GM21360 (cell line): ENCODE results near the gene SND1.

Source experiments
- ATAC-seq: cut with Tn5 transposase; IDR thresholded peaks from one replicate; pipeline ENCODE4 v1.9.1; 2021; ENCODE audit warnings: mild to moderate bottlenecking, moderate library complexity; ENCODE audit not compliant: unreplicated experiment

Gene SND1

DNA sequence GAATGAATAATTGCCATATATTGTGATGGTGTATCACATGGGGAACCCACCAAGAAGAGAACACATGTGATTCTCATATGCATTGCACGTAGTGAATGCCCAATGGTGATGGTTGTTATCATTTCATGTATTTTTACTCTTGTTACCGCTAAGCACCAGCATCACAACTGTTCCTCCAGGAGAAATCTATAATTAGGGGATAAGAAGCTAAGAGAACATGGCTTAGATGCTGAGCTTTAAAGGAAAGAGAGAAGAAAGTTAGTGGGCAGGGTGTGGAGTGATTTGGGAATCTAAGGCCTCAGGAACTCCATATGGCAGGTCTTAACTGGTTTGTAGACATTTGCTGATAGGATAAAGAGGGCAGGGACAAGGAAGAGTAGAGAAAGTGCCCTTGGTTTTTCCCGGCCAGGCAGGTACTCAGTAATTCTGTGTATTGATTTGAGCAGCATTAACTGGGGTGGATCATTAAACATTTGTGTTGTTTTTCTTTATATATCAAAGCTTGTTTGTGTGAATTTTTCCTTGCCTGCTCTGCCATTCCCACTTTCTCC, 233.3 kb downstream of the SND1 start:
- no peak for ATAC-seq

DNA sequence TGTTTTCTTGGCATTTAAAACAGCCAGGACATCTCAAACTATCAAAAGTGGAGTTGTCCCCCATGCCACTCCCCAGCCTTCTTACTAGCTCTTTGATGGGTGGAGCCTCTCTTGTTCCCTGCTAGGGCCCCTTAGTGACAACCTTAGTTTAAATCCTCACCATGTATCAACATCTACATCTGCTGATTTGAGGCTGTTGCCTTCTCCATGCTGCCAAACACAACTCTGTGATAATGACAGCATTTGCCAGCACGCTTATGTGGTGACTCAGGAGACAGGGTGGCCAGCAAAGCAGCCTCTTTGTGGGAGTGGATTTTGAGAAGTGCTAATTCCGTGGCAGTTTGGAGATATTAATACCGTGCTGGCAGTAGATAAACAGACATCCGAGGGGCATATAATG, 233.8 kb downstream of the SND1 start:
- no peak for ATAC-seq

DNA sequence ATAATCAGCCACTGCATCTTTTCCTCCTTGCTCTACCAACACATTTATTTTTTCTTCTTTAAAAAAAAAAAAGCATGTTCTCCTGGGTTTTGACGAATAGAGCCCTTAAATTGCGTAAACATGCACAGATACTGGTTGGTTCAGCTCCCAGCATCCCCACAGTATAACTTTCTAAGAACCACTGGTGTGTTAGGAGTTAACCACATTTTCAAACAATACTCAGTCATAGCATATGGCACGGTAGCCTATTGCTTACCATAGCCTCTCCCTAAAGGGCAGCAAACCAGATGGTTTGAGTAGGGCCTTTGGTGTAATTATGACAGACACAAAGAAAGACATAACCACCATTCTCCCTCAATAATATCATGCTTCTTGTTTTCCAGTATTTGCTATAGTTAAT, 234.3 kb downstream of the SND1 start:
- ATAC-seq = no peak

DNA sequence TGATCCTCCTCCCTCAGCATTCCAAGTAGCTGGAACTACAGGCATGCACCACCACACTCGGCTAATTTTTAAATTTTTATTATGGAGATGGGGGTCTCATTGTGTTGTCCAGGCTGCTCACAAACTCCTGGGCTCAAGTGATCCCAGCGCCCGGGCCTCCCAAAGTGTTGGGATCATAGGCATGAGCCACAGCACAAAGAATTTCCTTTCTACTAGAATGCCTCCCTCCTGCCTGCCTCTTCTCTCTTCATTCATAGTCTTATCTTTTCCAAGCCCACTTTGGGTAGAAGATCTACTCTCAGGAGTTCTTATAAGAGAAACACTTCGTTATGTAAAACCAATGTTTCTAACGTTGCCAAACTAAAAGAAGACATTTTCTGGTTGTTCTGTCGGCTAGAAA, 235.1 kb downstream of the SND1 start:
- ATAC-seq = no peak

DNA sequence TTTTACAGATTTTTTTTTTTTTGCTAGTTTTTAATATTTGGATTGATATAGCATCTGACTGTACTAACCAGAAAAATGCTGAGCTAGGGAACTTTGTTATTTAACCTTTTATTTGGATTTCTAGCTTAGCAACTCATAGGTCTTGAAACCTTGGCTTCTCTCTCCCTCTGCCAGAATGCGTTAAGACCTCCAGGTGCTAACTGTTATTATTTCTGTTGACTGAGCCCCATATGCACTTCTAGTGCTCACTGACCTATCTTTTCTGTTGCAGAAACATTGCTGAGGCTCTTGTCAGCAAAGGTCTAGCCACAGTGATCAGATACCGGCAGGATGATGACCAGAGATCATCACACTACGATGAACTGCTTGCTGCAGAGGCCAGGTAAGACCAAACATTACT, 235.6 kb downstream of the SND1 start:
- ATAC-seq = no peak

DNA sequence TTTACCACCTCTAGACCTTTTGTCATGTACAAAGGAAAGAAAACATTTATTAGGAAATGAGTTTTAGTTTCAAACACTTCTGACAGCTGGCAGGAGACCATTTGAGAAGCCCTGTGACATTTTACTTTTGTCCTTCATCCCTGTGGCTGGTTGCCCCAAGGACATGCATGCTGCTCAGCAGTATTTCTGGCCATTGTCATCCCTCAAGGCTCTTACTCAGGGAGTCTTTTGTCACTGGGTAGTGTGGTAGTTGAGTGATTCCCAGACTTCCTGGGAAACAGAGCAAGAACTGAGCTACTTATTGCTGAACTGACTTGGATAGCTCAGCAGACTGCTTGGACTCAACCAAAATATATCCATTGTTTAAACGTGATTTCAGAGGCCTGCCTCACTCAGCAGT, 236.4 kb downstream of the SND1 start:
- ATAC-seq = no peak

DNA sequence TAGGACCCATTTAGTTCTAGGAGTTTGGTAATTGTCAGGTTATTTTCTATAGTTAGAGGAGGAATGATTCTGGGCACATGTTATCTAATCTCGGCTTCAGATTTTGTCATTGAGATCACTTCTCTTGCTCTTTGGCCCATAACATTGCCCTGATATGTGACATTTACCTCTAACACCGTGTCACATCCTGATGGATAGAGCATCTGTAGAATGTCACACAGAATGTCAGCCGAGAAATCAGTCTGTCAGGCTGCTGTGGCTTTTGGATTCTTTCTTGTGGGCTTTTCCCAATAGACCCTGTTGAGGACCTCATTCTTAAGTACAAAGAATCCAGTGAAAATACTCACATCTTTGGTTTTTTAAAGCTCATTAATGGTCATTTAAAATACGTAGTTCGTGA, 236.8 kb downstream of the SND1 start:
- no peak for ATAC-seq

DNA sequence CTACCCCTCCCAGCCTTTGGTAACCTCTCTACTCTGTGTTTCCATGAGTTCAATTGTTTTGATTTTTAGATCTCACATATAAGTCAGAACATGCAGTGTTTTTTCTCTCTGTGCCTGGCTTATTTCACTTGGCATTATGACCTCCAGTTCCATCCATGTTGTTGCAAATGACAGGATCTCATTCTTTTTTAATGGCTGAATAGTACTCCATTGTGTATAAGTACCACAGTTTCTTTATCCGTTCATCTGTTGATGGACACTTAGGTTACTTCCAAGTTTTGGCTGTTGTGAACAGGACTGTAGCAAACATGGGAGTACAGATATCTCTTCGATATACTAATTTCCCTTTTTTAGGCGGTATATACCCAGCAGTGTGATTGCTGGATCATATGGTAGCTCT, 237.7 kb downstream of the SND1 start:
- ATAC-seq = no peak

DNA sequence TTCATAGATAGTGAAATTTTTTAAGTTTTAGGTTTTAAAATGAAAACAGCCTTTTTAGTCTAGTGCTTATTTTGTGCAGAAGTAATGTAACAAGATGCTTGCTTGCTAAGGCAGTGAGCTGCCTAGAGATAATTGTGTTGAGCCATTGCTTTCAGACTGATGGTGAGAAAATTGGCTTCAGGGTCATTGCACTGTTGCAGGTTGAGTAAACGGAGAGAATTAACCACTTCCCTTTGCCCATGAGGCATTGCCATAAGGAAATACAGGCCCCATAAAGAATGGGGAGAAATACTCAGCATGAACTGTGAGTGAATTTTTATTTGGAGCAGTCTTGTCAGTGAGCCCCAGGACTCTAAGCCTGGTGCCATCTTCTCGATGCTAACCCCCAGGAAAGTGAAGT, 238.7 kb downstream of the SND1 start:
- no peak for ATAC-seq

DNA sequence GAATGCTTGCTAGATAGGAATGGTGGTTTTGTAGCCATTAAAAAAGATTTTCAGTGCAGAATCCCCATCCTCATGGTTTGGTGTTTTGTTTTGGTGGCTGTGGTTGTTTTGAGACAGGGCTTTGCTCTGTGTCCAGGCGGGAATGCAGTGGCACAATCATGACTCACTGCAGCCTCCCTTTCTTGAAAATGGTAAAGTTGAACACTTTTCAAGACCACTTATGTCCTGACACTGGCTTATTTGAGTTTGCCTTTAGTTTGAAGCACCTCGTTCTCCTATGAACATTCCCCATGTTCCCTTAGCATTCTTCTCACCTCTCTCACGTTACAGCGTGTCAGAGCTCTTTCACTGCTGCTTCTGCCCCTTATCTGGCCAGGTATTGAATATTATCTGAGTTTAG, 239.2 kb downstream of the SND1 start:
- ATAC-seq = no peak

DNA sequence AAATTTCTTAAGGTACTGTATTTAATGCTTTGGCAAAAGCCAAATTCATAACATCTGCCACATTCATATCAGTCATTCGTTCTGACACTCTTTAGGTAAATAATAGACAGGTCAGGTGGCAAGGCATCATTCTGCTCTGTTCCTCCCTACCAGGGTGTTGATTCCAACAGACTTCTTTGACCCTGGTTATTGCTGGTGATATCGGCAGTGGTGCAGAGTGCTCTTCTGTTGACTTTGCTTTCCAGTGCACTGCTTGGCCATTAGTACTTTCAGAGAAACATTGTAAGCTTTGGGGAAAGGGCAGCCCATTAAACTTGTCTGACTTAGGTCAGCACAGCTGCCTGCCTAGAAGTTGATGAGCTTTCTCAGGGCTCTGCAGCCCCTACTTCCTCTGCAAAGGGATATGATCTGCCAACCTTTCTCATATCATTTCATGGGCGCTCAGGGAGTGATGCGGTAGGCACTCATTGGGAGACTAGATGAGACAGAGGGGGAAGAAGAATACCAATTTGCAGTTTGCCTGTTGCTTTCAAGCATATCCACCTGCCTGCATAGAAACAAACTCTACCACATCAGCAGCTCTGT, 240.0 kb downstream of the SND1 start:
- ATAC-seq = no peak

DNA sequence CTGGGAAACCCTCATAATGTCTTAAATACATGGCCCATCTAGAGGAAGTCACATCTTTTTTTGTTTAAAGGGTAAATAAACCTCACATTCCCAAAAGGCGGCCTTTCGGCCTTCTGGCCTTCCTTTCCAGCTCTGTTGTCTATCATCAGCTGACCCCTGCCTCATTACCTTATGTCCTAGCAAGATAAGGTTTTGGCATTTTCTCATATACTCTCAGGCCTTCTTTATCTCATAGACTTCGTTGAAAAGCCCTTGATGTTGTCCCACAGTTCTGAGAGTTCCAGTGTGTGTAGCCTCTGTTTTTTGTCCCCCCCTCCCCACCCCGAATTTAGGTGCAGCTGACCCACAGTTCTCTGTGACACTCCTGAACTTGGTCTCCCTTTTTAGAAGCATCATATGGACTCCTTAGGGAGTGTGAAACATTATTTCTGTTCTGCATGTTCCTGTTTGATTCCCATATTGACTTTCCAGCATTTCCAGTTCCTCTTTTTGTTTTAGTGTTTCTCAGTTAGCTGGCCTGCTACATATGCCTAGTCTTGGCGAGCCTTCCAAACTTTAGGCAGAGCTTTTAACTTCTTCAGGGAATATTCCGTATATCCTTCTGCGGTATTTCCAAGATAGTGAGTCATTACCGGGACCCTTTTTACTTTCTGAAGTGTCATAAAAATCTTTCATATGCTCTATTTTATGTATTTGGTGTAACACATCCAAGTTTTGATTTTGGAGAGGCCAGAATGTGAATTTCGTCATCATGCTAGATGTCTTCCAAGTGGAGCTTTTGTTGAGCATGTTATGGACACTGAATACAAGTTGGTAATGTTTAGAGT, 240.7 kb downstream of the SND1 start:
- no peak for ATAC-seq

DNA sequence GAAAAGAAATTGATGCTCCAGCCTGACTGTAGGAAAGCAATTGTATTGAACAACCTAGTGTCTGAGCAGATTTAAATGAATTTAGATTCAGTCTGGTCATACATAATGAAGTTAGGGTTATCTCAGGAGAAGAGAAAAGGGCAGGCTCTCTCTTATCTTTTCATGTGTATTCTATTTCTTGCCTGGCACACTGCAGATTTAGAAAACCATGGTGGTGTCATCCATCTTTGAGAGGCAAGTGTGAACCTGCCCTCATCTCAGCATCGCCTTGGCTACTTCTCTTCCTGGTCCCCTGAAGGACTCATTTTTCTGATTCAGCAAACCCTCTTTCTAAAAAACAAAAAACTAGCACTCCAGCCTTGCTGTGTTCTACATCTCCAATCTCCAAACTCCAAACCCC, 241.6 kb downstream of the SND1 start:
- ATAC-seq = no peak

DNA sequence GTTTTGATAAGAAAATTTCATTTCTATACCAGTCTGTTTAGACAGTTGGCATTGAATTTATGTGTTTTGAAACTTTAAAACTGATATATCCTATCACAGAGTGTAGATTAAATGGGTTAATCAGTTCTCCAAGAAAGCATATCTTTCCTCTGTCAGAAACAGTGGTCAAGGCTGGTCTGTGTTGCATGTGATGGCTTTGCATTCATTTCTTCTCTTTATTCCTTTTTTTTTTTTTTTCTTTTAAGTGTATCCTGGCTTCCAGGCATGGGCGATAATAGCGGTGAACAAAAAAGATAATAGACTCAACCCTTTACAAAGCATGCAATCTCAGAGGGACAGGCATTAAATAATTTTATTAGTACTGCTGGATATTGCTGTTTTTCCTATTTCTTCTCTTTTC, 242.6 kb downstream of the SND1 start:
- ATAC-seq = no peak

DNA sequence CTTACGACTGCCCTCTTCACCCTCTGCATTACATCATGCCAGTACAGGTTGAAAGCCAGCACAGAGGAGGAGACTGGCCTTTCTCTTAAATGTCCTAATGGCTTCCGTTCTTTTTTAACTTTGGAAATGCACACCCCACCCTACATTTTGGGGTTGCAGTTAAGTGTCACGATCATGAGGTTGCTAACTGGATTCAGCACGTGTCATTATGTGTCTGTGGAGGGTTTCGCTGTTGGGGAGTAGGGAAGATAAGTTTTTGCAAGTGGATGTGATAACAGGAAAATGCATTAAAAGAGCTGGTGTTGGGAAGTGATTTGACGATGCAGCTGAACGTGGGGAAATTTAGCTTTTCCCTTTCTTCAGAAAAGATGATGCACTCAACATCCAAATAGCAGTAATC, 243.4 kb downstream of the SND1 start:
- ATAC-seq = no peak

DNA sequence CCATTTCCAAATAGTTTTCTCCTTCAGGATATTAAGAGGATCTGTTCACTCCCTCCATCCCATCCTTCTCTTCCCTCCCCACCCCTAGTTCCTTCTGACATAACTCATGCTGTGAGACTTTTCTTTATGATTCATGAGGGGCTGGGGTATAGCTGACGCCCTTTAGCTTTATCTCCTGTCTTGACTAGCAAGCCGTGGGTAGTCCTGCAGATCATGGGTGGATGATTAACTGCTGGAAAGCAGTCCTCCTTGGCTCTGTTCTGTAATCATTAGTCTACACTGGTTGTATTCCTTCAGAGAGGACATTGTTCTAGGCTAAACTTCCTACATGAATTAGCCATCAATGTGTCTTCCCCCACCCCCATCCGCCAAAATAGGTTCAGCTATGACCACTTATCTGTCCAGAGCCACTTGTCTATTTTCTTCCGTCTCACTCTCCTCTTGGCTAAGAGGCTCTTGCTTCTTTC, 243.9 kb downstream of the SND1 start:
- no peak for ATAC-seq

DNA sequence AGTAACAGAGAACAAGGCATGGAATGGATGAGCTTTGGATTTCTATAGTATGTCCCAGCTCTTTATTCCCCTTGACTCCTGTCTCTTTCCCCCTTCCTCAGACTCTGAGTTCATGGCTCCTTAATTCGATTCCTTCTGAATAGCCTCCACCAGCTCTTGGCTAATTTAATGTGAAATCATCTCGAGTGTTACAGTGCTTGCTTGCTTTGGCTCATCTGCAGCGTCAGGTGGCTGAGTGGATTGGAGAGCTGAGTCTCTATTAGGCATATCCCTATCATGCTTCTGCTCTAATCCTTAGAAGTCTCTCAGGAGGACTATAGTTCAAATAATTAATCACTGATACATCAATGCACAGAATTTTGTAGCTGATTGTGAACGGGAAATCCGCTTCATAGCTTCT, 244.7 kb downstream of the SND1 start:
- no peak for ATAC-seq

DNA sequence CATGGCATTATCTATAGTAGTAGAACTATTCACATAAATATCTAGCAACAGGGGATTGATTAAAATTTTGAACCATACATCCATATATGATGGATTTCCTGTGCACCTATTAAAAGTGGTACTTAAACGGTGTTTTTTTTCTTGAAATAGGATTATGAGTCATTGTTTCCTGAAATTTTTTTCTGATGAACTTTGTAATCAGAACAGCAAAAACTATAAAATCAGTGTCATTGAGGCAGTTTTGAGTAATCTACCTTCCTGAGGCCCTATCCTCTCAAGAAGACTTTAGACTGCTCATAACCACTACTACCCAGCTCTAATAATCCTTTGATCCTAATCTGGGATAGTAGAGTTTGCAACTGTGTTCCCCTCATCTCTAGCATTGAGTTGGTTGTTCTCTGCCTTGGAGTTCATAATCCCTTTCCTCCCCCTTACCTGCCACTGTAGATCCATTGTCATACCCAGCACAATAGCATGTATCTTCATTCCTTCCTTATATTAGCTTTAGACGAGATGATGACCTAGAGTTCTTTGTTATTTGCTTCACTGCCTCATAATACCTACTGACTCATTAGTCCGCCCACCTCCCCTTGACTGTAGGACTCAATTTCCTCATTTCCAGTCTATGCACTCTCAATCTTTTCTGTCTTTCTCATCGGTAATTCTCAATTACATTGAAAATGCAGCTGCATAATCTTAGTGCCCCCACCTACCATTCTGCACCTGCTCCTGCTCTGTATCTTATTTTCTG, 245.9 kb downstream of the SND1 start:
- no peak for ATAC-seq

DNA sequence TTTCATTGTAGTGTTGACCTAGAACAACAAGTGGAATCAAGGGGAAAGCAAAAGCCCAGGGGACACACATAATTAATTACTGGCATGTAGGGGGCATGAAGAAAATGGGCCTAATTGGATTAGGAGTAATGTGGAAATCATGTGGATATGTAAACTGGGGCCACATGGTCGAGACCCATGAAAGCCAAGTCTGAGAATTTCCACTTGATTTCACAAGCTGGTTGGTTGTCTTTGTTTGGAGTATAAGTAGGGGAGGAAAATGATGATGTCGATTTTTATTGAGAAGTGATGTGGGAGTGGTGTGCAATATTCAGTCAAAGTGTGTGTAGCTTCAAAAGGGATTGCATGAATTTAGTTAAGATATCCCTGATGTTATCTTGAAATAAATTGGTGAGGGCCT, 247.4 kb downstream of the SND1 start:
- no peak for ATAC-seq

DNA sequence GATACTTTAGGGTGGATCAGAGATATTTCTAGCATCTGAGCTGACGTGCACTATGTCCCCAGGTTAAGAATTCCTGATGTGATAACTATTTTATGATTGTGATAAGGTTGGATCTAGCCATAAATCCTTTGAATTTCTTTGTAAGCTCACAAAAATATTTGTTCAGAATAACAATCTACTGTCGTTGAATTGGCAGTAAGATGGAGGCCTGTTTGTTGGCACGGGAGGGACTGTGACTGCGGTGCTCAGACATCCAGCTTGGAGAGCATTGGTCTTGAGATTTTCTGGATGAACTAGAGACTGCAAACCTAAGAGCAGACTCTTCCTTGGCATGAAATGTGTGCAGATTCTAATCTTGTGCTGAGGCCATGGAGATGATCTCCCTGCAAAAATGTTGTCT, 248.1 kb downstream of the SND1 start:
- ATAC-seq = no peak

DNA sequence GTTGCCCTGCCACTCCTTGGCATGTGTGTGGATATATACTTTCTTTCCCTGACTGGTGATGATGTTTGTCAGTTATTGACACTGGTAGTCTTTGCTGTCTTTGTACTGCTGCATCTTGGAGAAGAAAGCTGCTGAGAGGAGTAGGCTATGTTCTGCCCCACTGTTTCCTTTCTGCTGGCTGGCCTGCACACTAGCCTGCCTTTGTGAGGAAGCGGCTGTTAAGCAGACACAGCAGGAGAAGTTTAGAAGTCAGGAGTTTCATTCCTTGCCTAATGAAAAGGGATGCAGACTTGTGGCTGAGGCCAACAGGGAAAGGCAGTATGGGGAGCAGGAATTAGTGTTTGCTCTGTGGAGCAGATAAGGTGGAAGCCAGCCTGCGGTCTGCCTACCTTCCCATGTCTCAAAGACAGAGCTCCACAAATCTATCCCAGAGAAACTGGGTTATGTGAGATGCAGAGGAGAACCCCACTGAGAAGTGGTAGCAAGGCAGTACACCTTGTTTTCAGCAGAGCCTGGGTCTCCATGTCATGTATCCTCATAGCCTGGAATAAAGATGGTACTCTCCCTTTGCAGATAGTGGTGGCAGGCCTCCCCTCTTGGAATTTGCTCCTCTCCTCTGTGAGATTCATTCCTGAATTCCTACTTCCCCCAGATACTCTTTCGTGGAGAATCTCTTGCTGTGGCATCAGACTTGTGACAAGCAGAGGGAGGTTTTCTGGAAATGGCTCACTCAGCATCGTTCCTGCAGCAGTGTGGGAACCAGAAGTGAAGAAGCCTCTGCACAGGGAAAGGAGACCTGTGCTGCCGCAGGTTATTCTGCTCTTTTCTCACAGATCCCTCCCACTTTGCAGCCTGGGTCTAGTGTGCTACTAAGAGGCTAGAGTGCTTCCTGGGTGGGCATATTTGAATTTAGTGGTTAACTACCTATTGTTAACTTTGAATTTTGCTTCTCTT, 249.0 kb downstream of the SND1 start:
- peak; percentile 34 for ATAC-seq
